B cell (primary cell): ENCODE results near the gene FAM13B. TPM values are rescaled to one million over a fixed set of nuclear protein-coding genes. Genes with fewer than 3 reads are reported as not detected.
A peak's percentile ranks its signal among the peaks of the same experiment; 100 is the strongest.
"Not testable (repeated sequence)": the region's sequence is repeated elsewhere in the genome, so short reads cannot be mapped to it uniquely, and the experiment has no call there.

Experiments
- ATAC-seq: fragments of 200-7000 bp; cut with Tn5 transposase; one replicate; pipeline ENCODE4 v1.10.0; 2021; ENCODE audit warnings: low read depth, mild to moderate bottlenecking, moderate number of reproducible peaks, moderate library complexity
- CTCF ChIA-PET: fragments of 350-600 bp; sonication (Branson Sonifier 250); formaldehyde crosslinking; loops from one replicate; lab custom pipeline; 2021; ENCODE audit warnings: antibody characterized with exemption, inconsistent platforms; lab: Charles Lee
- POLR2A ChIA-PET: fragments of 350-600 bp; sonication (Branson Sonifier 250); formaldehyde crosslinking; loops from one replicate; lab custom pipeline; 2021; ENCODE audit warnings: antibody characterized with exemption; lab: Charles Lee
- DNase-seq: peaks from one replicate; pipeline ENCODE4 v3.0.0; 2013
- H2AFZ ChIP-seq: 2 replicates; pipeline ENCODE4 v1.6.1; 2012; ENCODE audit warnings: mild to moderate bottlenecking, low read depth, low read length; ENCODE audit not compliant: insufficient read depth, poor library complexity, severe bottlenecking
- H3K27ac ChIP-seq, 2 donors: 1 replicate in 1 of 2; 2 replicates in 1 of 2; pipeline ENCODE4 v1.5.1; 2012 to 2013; ENCODE audit warnings: low read length in 2 of 2, mild to moderate bottlenecking in 2 of 2, moderate library complexity in 1 of 2
- H3K27me3 ChIP-seq, 4 experiments: fragments of 200-600 bp in 1 of 4; sonication (generic) in 1 of 4; replicated peaks in 1 of 4; 1 replicate in 2 of 4; 2 replicates in 2 of 4; pipeline versions ENCODE4 v1.6.1 to v1.7.0; 2013 to 2016; ENCODE audit warnings: low read length in 3 of 4, mild to moderate bottlenecking in 2 of 4, mixed read lengths in 1 of 4, moderate library complexity in 1 of 4; ENCODE audit not compliant: insufficient read depth in 4 of 4, control insufficient read depth in 3 of 4; ENCODE audit errors: control extremely low read depth in 1 of 4
- H3K36me3 ChIP-seq, 2 experiments: replicated peaks in 1 of 2; 1 replicate in 1 of 2; 2 replicates in 1 of 2; pipeline versions ENCODE4 v1.6.1 to v1.7.1; 2013; ENCODE audit warnings: low read length in 1 of 2; ENCODE audit not compliant: insufficient read depth in 2 of 2, control insufficient read depth in 1 of 2; ENCODE audit errors: control extremely low read depth in 1 of 2, extremely low read depth in 1 of 2
- H3K4me1 ChIP-seq, 2 donors: fragments of 200-600 bp in 1 of 2; sonication (generic) in 1 of 2; 1 replicate in 1 of 2; 2 replicates in 1 of 2; pipeline versions ENCODE4 v1.5.1 to v1.6.1; 2013 to 2017; ENCODE audit warnings: low read length in 2 of 2; ENCODE audit not compliant: control insufficient read depth in 2 of 2, insufficient read depth in 2 of 2
- H3K4me2 ChIP-seq: replicated peaks from 2 replicates; pipeline ENCODE3; 2012; ENCODE audit warnings: mild to moderate bottlenecking, low read depth, low read length; ENCODE audit not compliant: poor library complexity, severe bottlenecking
- H3K4me3 ChIP-seq, 5 experiments: fragments of 200-600 bp in 1 of 5; sonication (generic) in 1 of 5; 1 replicate in 3 of 5; 2 replicates in 2 of 5; pipeline versions ENCODE4 v1.5.1 to v1.7.0; 2011 to 2016; ENCODE audit warnings: low read length in 4 of 5, mild to moderate bottlenecking in 4 of 5, low read depth in 2 of 5, control low read depth in 1 of 5, moderate library complexity in 1 of 5; ENCODE audit not compliant: insufficient read depth in 1 of 5; ENCODE audit errors: control extremely low read depth in 1 of 5, extremely low read depth in 1 of 5
- H3K79me2 ChIP-seq: fragments of 200-600 bp; sonication (generic); one replicate; pipeline ENCODE4 v1.6.0; 2016; ENCODE audit warnings: low read length; ENCODE audit not compliant: control insufficient read depth, insufficient read depth
- H3K9ac ChIP-seq: fragments of 200-600 bp; sonication (generic); 2 replicates; pipeline ENCODE4 v1.6.1; 2017; ENCODE audit warnings: mild to moderate bottlenecking, low read length, moderate library complexity
- H3K9me3 ChIP-seq, 3 donors: one replicate each; pipeline versions ENCODE4 v1.6.1 to v1.7.1; 2013; ENCODE audit warnings: low read length in 2 of 3; ENCODE audit not compliant: control insufficient read depth in 2 of 3, insufficient read depth in 1 of 3; ENCODE audit errors: control extremely low read depth in 1 of 3
- H4K20me1 ChIP-seq: 2 replicates; pipeline ENCODE4 v1.6.0; 2012; ENCODE audit warnings: mild to moderate bottlenecking, low read length; ENCODE audit not compliant: insufficient read depth, control insufficient read depth, poor library complexity, severe bottlenecking
- H3K27ac Mint-ChIP-seq: one replicate; pipeline ENCODE4 v1.8.0; 2021; ENCODE audit warnings: mixed read lengths
- H3K27me3 Mint-ChIP-seq: one replicate; pipeline ENCODE4 v1.8.0; 2021; ENCODE audit warnings: mixed read lengths
- H3K4me1 Mint-ChIP-seq: one replicate; pipeline ENCODE4 v1.8.0; 2021; ENCODE audit warnings: mixed read lengths
- H3K4me3 Mint-ChIP-seq: one replicate; pipeline ENCODE4 v1.8.0; 2021; ENCODE audit warnings: mixed read lengths
- H3K9me3 Mint-ChIP-seq: one replicate; pipeline ENCODE4 v1.8.0; 2022; ENCODE audit warnings: mixed read lengths; ENCODE audit not compliant: insufficient read depth
- WGBS: methylation state at CpG from one replicate; pipeline ENCODE4 v1.1.5; 2013; ENCODE audit warnings: missing lambda C conversion rate; ENCODE audit not compliant: insufficient coverage; 5-methylcytosine and 5-hydroxymethylcytosine counted together
- intact Hi-C: fragments of 100-400 bp; cut with micrococcal nuclease; formaldehyde crosslinking; loops from one replicate; pipeline ENCODE4 v1.10.0; 2022
- polyA plus RNA-seq: library from polyadenylated mRNA; depleted of rRNA; stranded (reverse); fragments of >200 nt; gene quantifications from 2 replicates; pipeline ENCODE4 v1.2.3, GENCODE V29; 2012
- total RNA-seq, 2 donors: library from RNA; stranded (reverse); fragments of 120-200 nt in 1 of 2; gene quantifications; 1 replicate in 1 of 2; 2 replicates in 1 of 2; pipeline versions ENCODE4 v1.2.3 to v1.2.4, GENCODE V29; 2013 to 2022

The FAM13B gene
- total and polyA plus RNA-seq, 2 donors (not counting 1 experiment from before 2014, with no cell fraction given) = 17.3 to 118 TPM

DNA sequence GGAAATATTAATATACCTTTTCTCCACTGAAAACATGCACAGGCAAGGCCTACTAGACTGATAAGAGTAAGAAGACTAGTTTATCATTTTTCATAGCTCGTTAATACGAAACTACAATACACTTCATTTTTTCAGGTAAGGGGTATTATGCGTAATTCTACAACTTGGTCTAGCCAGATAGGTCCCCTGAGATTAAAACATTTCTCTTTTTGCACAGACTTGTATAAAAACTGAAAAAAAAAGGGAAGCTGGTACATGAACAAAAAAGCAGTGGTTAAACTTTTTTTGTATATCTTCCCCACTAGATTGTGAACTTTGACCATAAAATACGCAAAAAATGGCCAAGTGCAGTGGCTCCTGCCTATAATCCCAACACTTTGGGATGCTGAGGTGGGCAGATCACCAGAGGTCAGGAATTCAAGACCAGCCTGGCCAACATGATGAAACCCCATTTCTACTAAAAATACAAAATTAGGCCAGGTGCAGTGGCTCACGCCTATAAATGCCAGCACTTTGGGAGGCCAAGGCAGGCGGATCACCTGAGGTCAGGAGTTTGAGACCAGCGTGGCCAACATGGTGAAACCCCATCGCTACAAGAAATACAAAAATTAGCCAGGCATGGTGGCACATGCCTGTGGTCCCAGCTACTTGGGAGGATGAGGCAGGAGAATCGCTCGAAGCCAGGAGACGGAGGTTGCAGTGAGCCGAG lies 4.5 kb downstream of the FAM13B start:
- H3K9ac ChIP-seq = peak overlapping the region; percentile 46
- intact Hi-C loops = loop anchor here (1.0 kb wide), 1 partner anchor 139 kb away; the partner anchor contains the start of gene PKD2L2
- ATAC-seq (peak; percentile 35), DNase-seq (peak; percentile 80)
- H3K4me2 ChIP-seq = peak overlapping the region; percentile 90
- POLR2A ChIA-PET = interaction anchor here (0.5 to 0.6 kb wide), 2 partner anchors 9 to 219 kb away, joined by 3 read pairs; no protein-coding TSS in a partner anchor
- H3K36me3 ChIP-seq, H3K9me3 ChIP-seq, H3K9me3 Mint-ChIP-seq, H3K27me3 ChIP-seq, H2AFZ ChIP-seq, H3K27me3 Mint-ChIP-seq: not testable (repeated sequence)
- peak overlapping the region in 2 of 5 experiments; percentile 3 to 42 for H3K4me3 ChIP-seq
- H3K4me3 Mint-ChIP-seq = peak overlapping the region; percentile 94
- H3K27ac Mint-ChIP-seq = peak overlapping the region; percentile 86
- H3K4me1 Mint-ChIP-seq = peaks cover 81% of the 10 kb centered on the region
- H3K4me1 ChIP-seq = peaks cover 67 to 74% of the 10 kb centered on the region in 2 donors
- CTCF ChIA-PET = interaction anchor here (0.6 to 3.0 kb wide), 7 partner anchors 8 to 249 kb away, joined by 3 to 18 read pairs (median 5); no protein-coding TSS in a partner anchor
- peak overlapping the region; percentile 34 to 97 for H3K27ac ChIP-seq
- 51% methylated on average over 8 of the region's 12 CpGs for WGBS
- peaks cover 88% of the 10 kb centered on the region for H3K79me2 ChIP-seq
- H4K20me1 ChIP-seq = peaks cover 86% of the 10 kb centered on the region

- H3K4me3 Mint-ChIP-seq, H3K27ac Mint-ChIP-seq, H3K27me3 Mint-ChIP-seq, H3K27me3 ChIP-seq, H3K9me3 ChIP-seq, H3K4me2 ChIP-seq, POLR2A ChIA-PET, H3K4me3 ChIP-seq, H3K9ac ChIP-seq, H3K36me3 ChIP-seq, ATAC-seq, intact Hi-C loops, DNase-seq, H3K9me3 Mint-ChIP-seq, H2AFZ ChIP-seq: not testable (repeated sequence)
- peaks cover 100% of the 10 kb centered on the region for H3K79me2 ChIP-seq
- CTCF ChIA-PET = interaction anchor here (0.7 to 3.0 kb wide), 6 partner anchors 10 to 284 kb away, joined by 3 to 18 read pairs (median 8); no protein-coding TSS in a partner anchor
- peak overlapping the region in 1 of 2 donors; percentile 97 for H3K27ac ChIP-seq
- H4K20me1 ChIP-seq = peaks cover 93% of the 10 kb centered on the region
- WGBS = no CpG with 5 or more reads among the region's 9 CpGs
- peaks cover 86% of the 10 kb centered on the region for H3K4me1 Mint-ChIP-seq
- peaks cover 73 to 81% of the 10 kb centered on the region in 2 donors for H3K4me1 ChIP-seq
Observed at GRCh38 chr5:138026793-138027192, 6.1 kb downstream of the FAM13B start.
